Thymus (tissue), 11 donors: ENCODE data around the gene CACHD1. TPM values are rescaled to one million over a fixed set of nuclear protein-coding genes. Genes with fewer than 3 reads are reported as not detected.

Source experiments
- DNase-seq, 9 donors: peaks; one replicate each; pipeline ENCODE4 v3.0.0-alpha.2; 2013; ENCODE audit warnings: low spot score in 9 of 9, low read depth in 6 of 9, missing footprints in 1 of 9
- H3K27ac ChIP-seq, 2 donors: one replicate each; pipeline ENCODE4 v1.5.1; 2013; ENCODE audit warnings: control low read depth in 1 of 2, low read depth in 1 of 2, low read length in 1 of 2, mild to moderate bottlenecking in 1 of 2, moderate library complexity in 1 of 2
- H3K27me3 ChIP-seq, 2 donors: one replicate each; pipeline ENCODE4 v1.5.1; 2013; ENCODE audit warnings: low read length in 1 of 2; ENCODE audit not compliant: control insufficient read depth in 2 of 2, insufficient read depth in 1 of 2
- H3K36me3 ChIP-seq, 2 donors: one replicate each; pipeline ENCODE4 v1.5.1; 2013; ENCODE audit warnings: low read length in 1 of 2, mild to moderate bottlenecking in 1 of 2, moderate library complexity in 1 of 2; ENCODE audit not compliant: control insufficient read depth in 2 of 2, insufficient read depth in 2 of 2
- H3K4me1 ChIP-seq, 2 donors: one replicate each; pipeline ENCODE4 v1.5.1; 2013; ENCODE audit warnings: low read length in 2 of 2; ENCODE audit not compliant: control insufficient read depth in 2 of 2, insufficient read depth in 2 of 2
- H3K4me3 ChIP-seq, 2 donors: one replicate each; pipeline ENCODE4 v1.5.1; 2013; ENCODE audit warnings: low read length in 2 of 2, control low read depth in 1 of 2, mild to moderate bottlenecking in 1 of 2
- H3K9me3 ChIP-seq, 2 donors: one replicate each; pipeline ENCODE4 v1.5.1; 2013; ENCODE audit warnings: low read length in 1 of 2, mild to moderate bottlenecking in 1 of 2; ENCODE audit not compliant: control insufficient read depth in 2 of 2, insufficient read depth in 1 of 2
- WGBS: extraction: QIAGEN DNeasy Blood & Tissue Kit; methylation state at CpG from one replicate; pipeline ENCODE4 v1.1.7; 2013; 5-methylcytosine and 5-hydroxymethylcytosine counted together
- polyA plus RNA-seq: library from polyadenylated mRNA; stranded (reverse); fragments of 200-250 nt; gene quantifications from one replicate; pipeline ENCODE4 v1.2.3, GENCODE V29; 2013
- total RNA-seq: library from RNA; stranded (reverse); fragments of 120-200 nt; gene quantifications from one replicate; pipeline ENCODE4 v1.2.4, GENCODE V29; 2013
- donor health status: healthy.

The CACHD1 gene
- total and polyA plus RNA-seq, 2 donors = 4.6 to 12.9 TPM

DNA sequence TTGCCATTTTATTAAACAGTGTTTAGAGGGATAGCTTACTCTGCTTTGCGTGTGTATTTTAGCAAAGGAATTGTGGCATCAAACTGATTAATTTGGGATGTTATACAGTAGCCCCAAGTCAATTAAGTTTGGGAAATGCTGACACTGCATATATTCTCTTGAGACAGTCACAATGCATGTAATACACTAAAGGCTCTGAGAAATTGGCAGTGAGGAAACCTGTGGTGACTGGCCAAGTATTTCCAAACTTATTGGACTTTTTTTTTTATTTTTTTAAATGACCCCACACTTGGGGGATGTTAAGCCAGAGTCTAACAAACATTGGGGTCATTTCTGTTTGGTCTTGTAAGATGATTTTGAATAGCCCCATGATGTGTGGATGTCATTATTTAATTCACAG lies 207.6 kb downstream of the CACHD1 start:
- WGBS = 95% methylated on average over 1 of the region's 1 CpG
- DNase-seq = no peak
- Histone ChIP-seq H3K4me3 (no peak overlapping the region), H3K27me3 (no peaks in the 10 kb centered on the region), H3K36me3 (peaks cover 0 to 4% of the 10 kb centered on the region in 2 donors), H3K27ac (no peak overlapping the region), H3K9me3 (no peaks in the 10 kb centered on the region), H3K4me1 (no peaks in the 10 kb centered on the region)

DNA sequence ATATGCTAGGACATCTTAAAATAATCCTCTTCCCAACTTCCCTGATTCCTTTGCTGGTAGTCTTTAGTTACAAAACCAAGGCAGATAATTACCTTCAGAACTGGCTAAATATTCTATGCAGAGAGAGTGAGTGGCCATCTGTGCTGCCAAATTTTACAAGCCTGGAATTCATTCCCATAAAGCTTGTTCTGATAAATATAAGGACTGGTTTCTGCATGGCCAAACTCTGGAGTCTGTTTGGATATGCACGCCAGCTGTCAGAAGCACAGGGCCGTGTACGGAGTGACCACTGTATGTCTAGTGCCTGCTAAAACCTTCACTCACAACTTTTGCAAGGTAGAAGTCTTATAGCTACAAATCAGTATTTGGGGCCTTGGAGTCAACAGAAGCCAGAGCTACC lies 208.4 kb downstream of the CACHD1 start:
- Histone ChIP-seq H3K9me3 (no peaks in the 10 kb centered on the region), H3K4me1 (no peaks in the 10 kb centered on the region), H3K27ac (no peak overlapping the region), H3K36me3 (peaks cover 0 to 5% of the 10 kb centered on the region in 2 donors), H3K27me3 (no peaks in the 10 kb centered on the region), H3K4me3 (no peak overlapping the region)
- no peak for DNase-seq
- WGBS = 97% methylated on average over 3 of the region's 3 CpGs

DNA sequence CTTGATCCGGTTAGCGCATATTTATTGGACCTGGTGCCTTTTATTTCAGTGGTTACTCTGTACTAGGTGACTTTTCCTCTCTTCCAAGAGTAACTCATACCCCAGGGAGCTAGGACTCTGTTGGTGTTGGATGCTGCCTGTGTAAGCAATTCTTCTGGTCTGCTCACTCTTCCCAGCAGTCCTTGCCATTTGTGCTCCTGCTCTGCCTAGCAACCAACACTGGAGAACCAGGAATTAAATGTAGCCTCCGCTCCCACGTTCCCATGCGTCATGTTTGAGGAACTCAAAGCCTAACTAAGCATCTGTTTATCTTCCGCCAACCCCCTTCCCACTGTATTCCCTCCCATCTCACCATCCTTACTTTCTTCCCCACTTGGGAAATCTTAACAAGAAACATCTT lies 209.2 kb downstream of the CACHD1 start:
- no peak overlapping the region for H3K4me3 ChIP-seq
- no peak for DNase-seq
- H3K9me3 ChIP-seq = no peaks in the 10 kb centered on the region
- 96% methylated on average over 6 of the region's 6 CpGs for WGBS
- H3K27me3 ChIP-seq = no peaks in the 10 kb centered on the region
- no peaks in the 10 kb centered on the region for H3K4me1 ChIP-seq
- H3K27ac ChIP-seq = peak overlapping the region in 1 of 2 donors; percentile 20
- H3K36me3 ChIP-seq = peaks cover 0 to 5% of the 10 kb centered on the region in 2 donors

DNA sequence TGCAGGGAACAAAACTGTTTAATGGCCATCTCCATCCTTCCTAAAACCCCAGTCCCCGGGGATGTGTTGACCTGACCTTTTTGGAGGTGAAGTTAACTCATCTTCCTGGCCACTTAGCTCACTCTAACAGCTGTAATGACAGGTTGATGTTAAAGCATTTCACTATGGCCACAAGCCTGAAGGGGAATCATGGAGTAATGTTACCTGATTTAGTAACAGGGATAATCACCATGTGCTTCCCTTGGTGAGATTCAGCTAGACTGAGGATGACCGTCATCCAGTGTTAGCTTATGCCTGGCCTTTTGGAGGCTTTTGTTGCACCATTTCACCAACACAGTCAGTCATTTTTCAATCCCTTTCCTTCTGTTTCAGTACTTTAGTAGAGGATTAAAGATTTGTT lies 210.7 kb downstream of the CACHD1 start:
- H3K36me3 ChIP-seq = peaks cover 0 to 5% of the 10 kb centered on the region in 2 donors
- H3K27me3 ChIP-seq = no peaks in the 10 kb centered on the region
- DNase-seq = no peak
- WGBS = 97% methylated on average over 2 of the region's 2 CpGs
- no peak overlapping the region for H3K27ac ChIP-seq
- H3K4me1 ChIP-seq = no peaks in the 10 kb centered on the region
- H3K9me3 ChIP-seq = no peaks in the 10 kb centered on the region
- H3K4me3 ChIP-seq = no peak overlapping the region

DNA sequence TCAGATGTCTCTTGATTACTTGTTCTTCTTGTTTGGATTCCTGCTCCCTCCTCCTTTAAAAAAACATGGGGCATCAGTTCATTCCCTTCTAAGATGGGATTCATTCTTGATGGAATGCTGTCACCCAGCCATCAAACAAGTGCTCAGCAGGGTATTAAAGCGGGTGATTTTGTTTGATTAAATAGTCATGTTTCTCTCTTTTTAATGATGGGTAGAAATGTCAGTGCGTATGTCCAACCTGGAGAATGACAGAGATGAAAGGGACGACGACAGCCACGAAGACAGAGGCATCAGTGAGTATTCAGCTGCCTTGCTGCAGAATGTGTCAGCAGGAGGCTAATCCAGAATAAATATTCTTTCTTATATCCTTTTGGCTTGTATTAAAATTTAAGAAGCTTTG lies 211.1 kb downstream of the CACHD1 start:
- peaks cover 0 to 5% of the 10 kb centered on the region in 2 donors for H3K36me3 ChIP-seq
- 97% methylated on average over 5 of the region's 5 CpGs for WGBS

DNA sequence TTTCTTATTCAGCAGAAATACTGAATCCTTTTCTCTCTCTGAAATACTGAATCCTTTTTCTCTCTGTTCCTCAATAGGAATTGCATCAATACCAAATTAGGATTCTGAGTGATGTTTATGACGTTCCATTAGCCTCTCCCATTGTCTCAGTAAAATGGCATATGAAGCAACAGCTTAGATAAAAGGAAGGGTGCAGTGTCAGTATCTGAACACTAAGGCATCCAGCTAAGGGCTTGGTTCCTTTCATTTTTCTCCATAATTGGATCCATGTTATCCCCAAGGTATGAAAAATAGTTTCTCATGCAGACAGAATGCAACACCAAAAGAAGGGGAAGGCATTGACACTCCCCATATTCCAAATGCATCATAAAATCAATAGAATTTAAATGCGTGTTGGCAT lies 213.5 kb downstream of the CACHD1 start:
- Histone ChIP-seq H3K27ac (no peak overlapping the region), H3K4me3 (no peak overlapping the region), H3K4me1 (no peaks in the 10 kb centered on the region), H3K9me3 (no peaks in the 10 kb centered on the region), H3K36me3 (peaks cover 0 to 5% of the 10 kb centered on the region in 2 donors), H3K27me3 (no peaks in the 10 kb centered on the region)
- DNase-seq = no peak
- WGBS = 98% methylated on average over 2 of the region's 2 CpGs

More for the DNA sequence above, 211.1 kb downstream of the CACHD1 start:
- Histone ChIP-seq H3K27me3 (no peaks in the 10 kb centered on the region), H3K9me3 (no peaks in the 10 kb centered on the region), H3K27ac (no peak overlapping the region), H3K4me1 (no peaks in the 10 kb centered on the region), H3K4me3 (no peak overlapping the region)
- no peak for DNase-seq

DNA sequence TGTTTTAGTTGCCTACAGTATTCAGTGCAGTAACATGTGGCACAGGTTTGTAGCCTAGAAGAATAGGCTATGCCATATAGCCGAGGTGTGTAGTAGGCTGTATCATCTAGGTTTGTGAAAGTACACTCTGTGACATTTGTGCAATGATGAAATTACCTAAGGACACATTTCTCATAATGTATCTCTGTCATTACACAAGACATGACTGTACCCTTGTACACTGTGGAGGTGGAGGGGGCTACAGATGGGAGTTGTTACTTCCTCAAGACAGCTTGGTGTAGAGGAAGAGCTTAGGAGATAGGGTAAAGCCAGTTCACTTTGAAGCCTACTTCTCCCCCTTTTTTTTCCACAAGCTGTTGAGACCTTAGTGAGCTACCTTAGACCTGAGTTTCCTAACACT lies 215.3 kb downstream of the CACHD1 start:
- 95% methylated on average over 1 of the region's 1 CpG for WGBS
- peaks cover 0 to 8% of the 10 kb centered on the region in 2 donors for H3K36me3 ChIP-seq
- no peak overlapping the region for H3K4me3 ChIP-seq
- no peak overlapping the region for H3K27ac ChIP-seq
- DNase-seq = no peak
- H3K9me3 ChIP-seq = no peaks in the 10 kb centered on the region
- no peaks in the 10 kb centered on the region for H3K27me3 ChIP-seq
- H3K4me1 ChIP-seq = no peaks in the 10 kb centered on the region

DNA sequence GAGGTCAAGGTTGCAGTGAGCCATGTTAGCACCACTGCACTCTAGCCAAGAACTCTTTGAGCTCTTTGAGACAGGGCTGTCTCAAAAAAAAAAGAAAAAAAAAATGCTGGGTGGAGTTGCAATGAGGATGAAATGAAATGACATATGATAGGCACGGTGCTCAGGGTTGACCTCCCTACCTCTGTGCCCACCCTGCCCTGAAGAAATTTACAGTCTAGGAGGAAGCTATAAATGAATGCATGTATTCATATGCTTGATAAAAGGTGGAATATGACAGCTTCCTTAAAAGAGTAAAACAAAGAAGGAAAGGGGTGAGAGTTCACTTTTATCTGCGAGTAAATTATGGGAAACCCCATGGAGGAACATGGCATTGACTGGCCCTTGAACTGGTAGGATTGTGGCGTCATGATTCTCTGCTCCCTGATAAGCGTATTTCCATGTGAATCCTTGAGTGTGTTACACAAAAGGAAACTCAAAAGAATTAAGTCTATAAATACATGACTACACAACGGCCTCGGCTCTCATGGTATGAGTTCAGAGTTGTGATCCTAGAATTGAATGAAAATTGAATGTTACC lies 215.9 kb downstream of the CACHD1 start:
- no peaks in the 10 kb centered on the region for H3K4me1 ChIP-seq
- WGBS = 98% methylated on average over 6 of the region's 6 CpGs
- H3K4me3 ChIP-seq = no peak overlapping the region
- H3K27ac ChIP-seq = no peak overlapping the region
- H3K27me3 ChIP-seq = no peaks in the 10 kb centered on the region
- H3K36me3 ChIP-seq = peaks cover 0 to 8% of the 10 kb centered on the region in 2 donors
- H3K9me3 ChIP-seq = no peaks in the 10 kb centered on the region
- no peak for DNase-seq

DNA sequence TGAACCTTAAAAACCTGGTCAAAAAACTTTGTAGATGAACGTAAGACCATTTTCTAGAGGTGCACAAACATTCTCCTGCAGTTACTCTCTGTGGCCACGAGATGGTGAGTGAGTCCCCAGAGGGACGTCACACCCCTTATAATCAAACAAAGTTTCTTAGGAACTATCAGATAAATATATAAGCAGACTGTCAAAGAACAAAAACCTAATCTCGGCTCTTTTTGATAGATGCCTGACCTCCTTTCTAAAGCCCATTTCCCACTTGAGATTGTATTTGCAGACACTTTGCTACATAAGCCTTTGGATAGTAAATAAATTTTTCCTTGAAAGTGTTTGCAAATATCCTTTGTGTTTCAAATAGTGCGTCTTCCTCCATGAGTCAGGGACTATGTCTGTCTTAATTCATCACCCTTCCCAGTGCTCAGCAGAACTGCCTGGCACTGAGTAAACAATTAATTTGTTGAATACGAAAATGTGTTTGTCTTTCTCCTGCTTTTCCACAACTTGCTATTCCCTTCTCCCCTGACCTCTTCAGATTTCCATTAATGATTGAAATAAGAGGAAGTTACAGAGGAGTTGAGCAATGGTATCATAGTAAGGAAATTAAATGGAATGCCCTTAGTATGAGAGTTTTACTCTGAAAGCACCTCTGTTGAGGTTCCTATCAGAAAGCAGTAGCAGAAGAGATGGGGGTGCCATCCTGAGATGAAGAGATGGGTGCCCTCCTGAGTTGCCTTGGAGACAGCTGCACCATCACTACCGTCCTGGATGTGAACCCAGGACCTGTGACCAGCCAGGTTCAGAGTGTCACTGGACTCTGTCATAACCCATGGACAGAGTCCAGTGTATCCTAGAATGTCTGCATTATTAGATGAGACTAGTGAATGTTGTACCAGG lies 217.1 kb downstream of the CACHD1 start:
- Histone ChIP-seq H3K9me3 (no peaks in the 10 kb centered on the region), H3K4me1 (no peaks in the 10 kb centered on the region), H3K27ac (no peak overlapping the region), H3K27me3 (no peaks in the 10 kb centered on the region), H3K4me3 (no peak overlapping the region), H3K36me3 (peaks cover 0 to 8% of the 10 kb centered on the region in 2 donors)
- peak in 6 of 9 donors; percentile 7 to 55 (median 23) for DNase-seq
- WGBS = 58% methylated on average over 7 of the region's 7 CpGs
